GM18507 (cell line): ENCODE data around the gene ZFPL1.

Source experiments
- DNase-seq: peaks from one replicate; pipeline ENCODE4 v3.0.0; 2011; ENCODE audit warnings: low read depth; ENCODE audit not compliant: insufficient read length; ENCODE audit errors: extremely low spot score
- FAIRE-seq: peaks from 2 replicates; lab custom pipeline; 2011; peaks lifted over from hg19 to GRCh38; lab: Jason Lieb, UNC

ZFPL1 gene

GRCh38 chr11:65087216-65087615 is 3.2 kb downstream of the ZFPL1 start:
- no peak for DNase-seq
- no peak for FAIRE-seq

- no peak for FAIRE-seq
Observed at GRCh38 chr11:65087827-65088226, 3.8 kb downstream of the ZFPL1 start.

GRCh38 chr11:65089621-65090020 is 5.6 kb downstream of the ZFPL1 start:
- no peak for DNase-seq
- no peak for FAIRE-seq

More at GRCh38 chr11:65087827-65088226, 3.8 kb downstream of the ZFPL1 start:
- no peak for DNase-seq

GRCh38 chr11:65090628-65091027 is 6.6 kb downstream of the ZFPL1 start:
- DNase-seq (no peak), FAIRE-seq (no peak)

GRCh38 chr11:65095427-65095826 is 11.4 kb downstream of the ZFPL1 start:
- FAIRE-seq (no peak), DNase-seq (no peak)

- FAIRE-seq (peak; percentile 87), DNase-seq (peak; percentile 84)
Observed at GRCh38 chr11:65095974-65096806, 12.2 kb downstream of the ZFPL1 start, which contains the start of gene VPS51. VPS51 (plus strand) TSS chr11:65096214; CDS start chr11:65096251, 37 bp downstream.

- DNase-seq = no peak
- FAIRE-seq = no peak
Observed at GRCh38 chr11:65096926-65097325, 12.9 kb downstream of the ZFPL1 start.

- DNase-seq (no peak), FAIRE-seq (no peak)
Observed at GRCh38 chr11:65100674-65101350, 16.8 kb downstream of the ZFPL1 start.

GRCh38 chr11:65102142-65103095 is 18.4 kb downstream of the ZFPL1 start:
- DNase-seq = no peak
- no peak for FAIRE-seq

GRCh38 chr11:65103476-65103875 is 19.5 kb downstream of the ZFPL1 start:
- no peak for DNase-seq
- FAIRE-seq = no peak

GRCh38 chr11:65104628-65105027 is 20.6 kb downstream of the ZFPL1 start:
- no peak for FAIRE-seq

GRCh38 chr11:65107078-65107477 is 23.1 kb downstream of the ZFPL1 start:
- DNase-seq (no peak), FAIRE-seq (no peak)

More at GRCh38 chr11:65104628-65105027, 20.6 kb downstream of the ZFPL1 start:
- no peak for DNase-seq

- DNase-seq (no peak), FAIRE-seq (no peak)
Observed at GRCh38 chr11:65107751-65108468, 23.9 kb downstream of the ZFPL1 start.

GRCh38 chr11:65108469-65109123 is 24.6 kb downstream of the ZFPL1 start:
- DNase-seq = no peak

GRCh38 chr11:65109231-65110198 is 25.5 kb downstream of the ZFPL1 start:
- no peak for DNase-seq
- FAIRE-seq = no peak

More at GRCh38 chr11:65108469-65109123, 24.6 kb downstream of the ZFPL1 start:
- no peak for FAIRE-seq

GRCh38 chr11:65110354-65110861 is 26.4 kb downstream of the ZFPL1 start:
- DNase-seq (peak; percentile 81), FAIRE-seq (peak; percentile 95)

- DNase-seq (no peak), FAIRE-seq (no peak)
Observed at GRCh38 chr11:65111159-65111743, 27.2 kb downstream of the ZFPL1 start.
